Measurements from ENCODE around the gene AKAP10. TPM values are rescaled to one million over a fixed set of nuclear protein-coding genes. Genes with fewer than 3 reads are reported as not detected.

The AKAP10 gene
- total and polyA plus RNA-seq, 2 donors (not counting 3 experiments of a cell fraction or from before 2014, with no cell fraction given): 10.0 to 27.1 TPM

GRCh38 chr17:19868079-19868395 lies 109.6 kb downstream of the AKAP10 start:
- no TSS peak for BruUV-seq (replicated peaks)
- no peaks in the 10 kb centered on the region for H3K9me3 ChIP-seq (replicated peaks; ENCODE audit: control insufficient read depth, insufficient read depth, low read length)
- no peaks in the 10 kb centered on the region for H3K27me3 ChIP-seq (ENCODE audit: control insufficient read depth in 2 of 2, insufficient read depth in 2 of 2, low read length in 2 of 2)
- peaks cover 6% of the 10 kb centered on the region for H3K4me1 ChIP-seq (ENCODE audit: control insufficient read depth, extremely low read depth, insufficient read depth, low read length)
- DNase-seq (ENCODE audit: low read depth, low spot score) (no peak), FAIRE-seq (no peak)
- H3K4me3 ChIP-seq (replicated peaks in 1 of 3; ENCODE audit: insufficient read depth in 1 of 3, low read depth in 1 of 3, low read length in 3 of 3): peak overlapping the region; percentile 5 to 97 (median 87)
- no peaks in the 10 kb centered on the region for H3K36me3 ChIP-seq (ENCODE audit: control insufficient read depth in 2 of 2, extremely low read depth in 1 of 2, insufficient read depth in 2 of 2, low read length in 2 of 2)
- H2AFZ ChIP-seq (ENCODE audit: low read depth, low read length): peak overlapping the region; percentile 77
- intact Hi-C loops (cut with micrococcal nuclease) (loop anchor here (5.0 to 10.0 kb wide), 2 partner anchors 34 to 107 kb away; partner anchors contain the start of gene AKAP10), dilution Hi-C loops (cut with MboI; ENCODE audit: extremely low pct_ligation_motif_present, low sequenced_read_pairs) (no loop called here)
- H3K9me1 ChIP-seq (replicated peaks; ENCODE audit: control insufficient read depth, extremely low read depth, insufficient read depth, low read length): no peaks in the 10 kb centered on the region
- peak overlapping the region; percentile 97 for H3K4me2 ChIP-seq (ENCODE audit: insufficient read depth, low read length)
- peaks cover 5% of the 10 kb centered on the region for H3K79me2 ChIP-seq (ENCODE audit: control insufficient read depth, insufficient read depth, low read length)
- no peak for TF ChIP-seq MYC (IDR thresholded peaks at IDR 0.05; ENCODE audit: low read depth, low read length)
- TF ChIP-seq, protein P1, sequence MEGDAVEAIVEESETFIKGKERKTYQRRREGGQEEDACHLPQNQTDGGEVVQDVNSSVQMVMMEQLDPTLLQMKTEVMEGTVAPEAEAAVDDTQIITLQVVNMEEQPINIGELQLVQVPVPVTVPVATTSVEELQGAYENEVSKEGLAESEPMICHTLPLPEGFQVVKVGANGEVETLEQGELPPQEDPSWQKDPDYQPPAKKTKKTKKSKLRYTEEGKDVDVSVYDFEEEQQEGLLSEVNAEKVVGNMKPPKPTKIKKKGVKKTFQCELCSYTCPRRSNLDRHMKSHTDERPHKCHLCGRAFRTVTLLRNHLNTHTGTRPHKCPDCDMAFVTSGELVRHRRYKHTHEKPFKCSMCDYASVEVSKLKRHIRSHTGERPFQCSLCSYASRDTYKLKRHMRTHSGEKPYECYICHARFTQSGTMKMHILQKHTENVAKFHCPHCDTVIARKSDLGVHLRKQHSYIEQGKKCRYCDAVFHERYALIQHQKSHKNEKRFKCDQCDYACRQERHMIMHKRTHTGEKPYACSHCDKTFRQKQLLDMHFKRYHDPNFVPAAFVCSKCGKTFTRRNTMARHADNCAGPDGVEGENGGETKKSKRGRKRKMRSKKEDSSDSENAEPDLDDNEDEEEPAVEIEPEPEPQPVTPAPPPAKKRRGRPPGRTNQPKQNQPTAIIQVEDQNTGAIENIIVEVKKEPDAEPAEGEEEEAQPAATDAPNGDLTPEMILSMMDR (IDR thresholded peaks at IDR 0.05; ENCODE audit: extremely low read depth in 1 of 2, insufficient read depth in 1 of 2, low read depth in 1 of 2, low read length in 2 of 2): peak in 1 of 2 donors; percentile 10
- ChIA-PET POLR2A (interaction anchor here (0.6 kb wide), 1 partner anchor 9 kb away, joined by 3 read pairs; no protein-coding TSS in a partner anchor), CTCF (interaction anchor here (1.2 to 2.0 kb wide), 2 partner anchors 12 to 142 kb away, joined by 5 to 6 read pairs; no protein-coding TSS in a partner anchor)
- peak overlapping the region; percentile 64 for H3K27ac ChIP-seq (ENCODE audit: insufficient read depth, low read depth, low read length)
- peak overlapping the region; percentile 90 for H3K9ac ChIP-seq (replicated peaks; ENCODE audit: extremely low read depth, insufficient read depth, low read length)
- H4K20me1 ChIP-seq (replicated peaks; ENCODE audit: control insufficient read depth, extremely low read depth, insufficient read depth, low read length): no peaks in the 10 kb centered on the region

GRCh38 chr17:19867329-19868078 lies 110.1 kb downstream of the AKAP10 start, which contains the start of gene ULK2:
TSS of gene ULK2 (minus strand) at chr17:19867936. CDS start at chr17:19867417, 519 bp downstream.
- dilution Hi-C loops (cut with MboI; ENCODE audit: extremely low pct_ligation_motif_present, low sequenced_read_pairs) (no loop called here), intact Hi-C loops (cut with micrococcal nuclease) (loop anchor here (1.0 to 10.0 kb wide), 3 partner anchors 35 to 142 kb away; partner anchors contain the start of genes AKAP10 and SPECC1)
- Histone ChIP-seq H4K20me1 (replicated peaks; ENCODE audit: control insufficient read depth, extremely low read depth, insufficient read depth, low read length) (no peaks in the 10 kb centered on the region), H2AFZ (ENCODE audit: low read depth, low read length) (peak within 1 kb of the TSS; percentile 77), H3K27me3 (ENCODE audit: control insufficient read depth in 2 of 2, insufficient read depth in 2 of 2, low read length in 2 of 2) (no peaks in the 10 kb centered on the region), H3K9ac (replicated peaks; ENCODE audit: extremely low read depth, insufficient read depth, low read length) (peak within 1 kb of the TSS; percentile 90), H3K36me3 (ENCODE audit: control insufficient read depth in 2 of 2, extremely low read depth in 1 of 2, insufficient read depth in 2 of 2, low read length in 2 of 2) (no peaks in the 10 kb centered on the region), H3K9me1 (replicated peaks; ENCODE audit: control insufficient read depth, extremely low read depth, insufficient read depth, low read length) (no peaks in the 10 kb centered on the region), H3K4me3 (replicated peaks in 1 of 3; ENCODE audit: insufficient read depth in 1 of 3, low read depth in 1 of 3, low read length in 3 of 3) (peak within 1 kb of the TSS; percentile 87 to 97 (median 95)), H3K9me3 (replicated peaks; ENCODE audit: control insufficient read depth, insufficient read depth, low read length) (no peaks in the 10 kb centered on the region), H3K27ac (ENCODE audit: insufficient read depth, low read depth, low read length) (peak within 1 kb of the TSS; percentile 64), H3K4me1 (ENCODE audit: control insufficient read depth, extremely low read depth, insufficient read depth, low read length) (peaks cover 6% of the 10 kb centered on the region), H3K4me2 (ENCODE audit: insufficient read depth, low read length) (peak within 1 kb of the TSS; percentile 97), H3K79me2 (ENCODE audit: control insufficient read depth, insufficient read depth, low read length) (peaks cover 5% of the 10 kb centered on the region)
- FAIRE-seq (peak; percentile 77), DNase-seq (ENCODE audit: low read depth, low spot score) (peak; percentile 72)
- TF ChIP-seq EZH2 (IDR thresholded peaks at IDR 0.05; ENCODE audit: borderline replicate concordance, low read depth, low read length, severe bottlenecking) (no peak), POLR2AphosphoS5 (IDR thresholded peaks at IDR 0.05; ENCODE audit: insufficient read depth, low read depth, low read length) (peak; percentile 92), MYC (IDR thresholded peaks at IDR 0.05; ENCODE audit: low read depth, low read length) (no peak), FOS (IDR thresholded peaks at IDR 0.05; ENCODE audit: borderline replicate concordance, insufficient read depth, low read length) (no peak), GATA2 (IDR thresholded peaks at IDR 0.05; ENCODE audit: insufficient read depth, insufficient read length, low read depth, low read length) (no peak), POLR2A (IDR thresholded peaks at IDR 0.05; ENCODE audit: low read depth, low read length) (peak; percentile 84), JUN (IDR thresholded peaks at IDR 0.05; ENCODE audit: borderline replicate concordance, insufficient read depth, insufficient read length, low read depth) (no peak)
- TF ChIP-seq, protein P2, sequence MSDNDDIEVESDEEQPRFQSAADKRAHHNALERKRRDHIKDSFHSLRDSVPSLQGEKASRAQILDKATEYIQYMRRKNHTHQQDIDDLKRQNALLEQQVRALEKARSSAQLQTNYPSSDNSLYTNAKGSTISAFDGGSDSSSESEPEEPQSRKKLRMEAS (IDR thresholded peaks at IDR 0.05; ENCODE audit: insufficient read depth, insufficient read length): peak; percentile 16
- TF ChIP-seq, protein P1 (IDR thresholded peaks at IDR 0.05; ENCODE audit: extremely low read depth in 1 of 2, insufficient read depth in 1 of 2, low read depth in 1 of 2, low read length in 2 of 2): no peak
- BruUV-seq (replicated peaks): no TSS peak
- ChIA-PET CTCF (interaction anchor here (1.2 to 2.0 kb wide), 2 partner anchors 13 to 142 kb away, joined by 5 to 6 read pairs; no protein-coding TSS in a partner anchor), POLR2A (interaction anchor here (0.6 kb wide), 1 partner anchor 8 kb away, joined by 3 read pairs; no protein-coding TSS in a partner anchor)
